Stimulated activated naive CD8-positive, alpha-beta T cell treated with anti-CD3 and anti-CD28 coated beads, Interleukin-15, Interleukin-2, amounts not matched to agents 100 U/mL and 50 U/mL, for 24 hours (primary cell): Measurements from ENCODE around the gene LARGE1.

ENCODE experiments used
- ATAC-seq: fragments of 150-1000 bp; cut with Tn5 transposase; one replicate; pipeline ENCODE4 v1.10.0; 2021
- DNase-seq: peaks from one replicate; pipeline ENCODE4 v3.0.0; 2021

Gene LARGE1

DNA sequence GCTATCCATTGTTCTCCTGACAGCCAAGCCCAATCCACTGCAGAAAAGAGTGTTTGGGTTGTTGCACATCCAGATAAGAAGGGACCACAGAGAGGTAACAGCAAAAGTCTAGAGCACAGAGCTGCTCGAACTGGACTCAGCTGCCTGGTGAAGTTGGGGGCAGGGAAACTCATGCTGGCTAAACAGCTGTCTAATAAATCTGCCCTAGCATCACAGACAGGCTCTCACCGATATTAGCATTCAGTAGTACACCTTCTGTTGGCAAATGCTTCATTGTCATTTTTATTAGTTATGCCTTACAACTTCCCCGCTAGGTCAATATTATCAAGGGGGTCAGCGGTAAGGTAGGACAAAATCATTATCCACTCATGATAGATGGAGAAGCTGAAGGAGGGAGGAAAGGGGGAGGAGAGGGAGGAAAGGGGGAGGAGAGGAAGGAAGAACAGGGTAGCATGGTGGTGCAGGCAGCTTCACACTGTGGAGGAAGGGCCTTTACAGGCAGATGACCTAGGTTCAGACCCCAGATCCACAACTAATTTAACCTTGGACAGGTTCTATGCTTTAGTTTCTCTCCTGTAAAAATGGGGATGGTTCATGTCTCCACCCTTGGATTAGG is 102.7 kb downstream of the LARGE1 start:
- no peak for ATAC-seq

DNA sequence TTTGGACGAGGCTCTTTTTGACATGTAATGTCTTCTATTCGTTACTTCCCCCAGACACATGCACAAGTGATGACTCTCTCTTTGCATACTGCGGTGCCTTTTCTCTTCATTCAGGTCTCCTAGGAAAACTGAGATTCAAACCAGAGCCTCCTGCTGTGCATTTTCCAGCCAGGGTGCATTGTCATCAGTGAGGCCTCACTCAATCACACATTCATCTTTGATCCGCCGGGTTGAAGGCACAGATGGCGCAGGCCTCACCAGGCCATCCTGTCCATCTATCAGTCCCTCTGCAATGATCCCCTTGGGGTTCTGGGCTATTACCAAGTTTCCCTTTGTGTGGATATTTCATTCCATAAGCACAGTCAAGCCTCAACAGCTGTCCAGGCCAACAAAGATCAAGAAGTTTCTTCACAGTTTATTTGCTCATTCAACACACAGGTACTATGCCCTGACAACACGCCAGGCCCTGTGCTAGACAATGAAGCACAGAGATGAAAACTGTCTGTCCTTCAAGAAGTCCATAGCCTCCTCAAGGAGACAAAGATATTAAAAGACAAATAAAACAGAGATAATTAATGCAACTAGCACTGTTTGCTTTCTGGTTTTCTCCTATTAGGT is 107.8 kb downstream of the LARGE1 start:
- no peak for DNase-seq
- ATAC-seq = no peak

More for the DNA sequence above, 102.7 kb downstream of the LARGE1 start:
- DNase-seq = no peak

DNA sequence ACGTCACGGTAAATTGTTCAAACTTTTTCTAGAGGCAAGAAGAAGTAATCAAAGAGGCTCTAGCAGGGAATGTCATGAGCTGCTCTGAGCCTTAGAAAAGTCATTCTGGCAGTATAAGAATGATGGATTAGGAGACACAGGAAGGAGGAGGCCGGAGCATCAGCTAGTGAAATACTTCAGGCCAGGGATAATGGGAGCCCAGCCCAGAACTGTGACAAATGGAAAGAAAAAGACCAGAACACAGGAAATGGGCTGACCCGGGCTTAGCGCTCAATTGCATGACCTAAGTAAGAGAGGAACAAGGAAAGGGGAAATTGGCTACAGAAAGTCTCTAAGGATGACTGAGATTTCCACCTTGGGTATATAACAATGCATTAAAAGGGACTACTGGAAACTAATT is 108.6 kb downstream of the LARGE1 start:
- DNase-seq = no peak
- no peak for ATAC-seq

DNA sequence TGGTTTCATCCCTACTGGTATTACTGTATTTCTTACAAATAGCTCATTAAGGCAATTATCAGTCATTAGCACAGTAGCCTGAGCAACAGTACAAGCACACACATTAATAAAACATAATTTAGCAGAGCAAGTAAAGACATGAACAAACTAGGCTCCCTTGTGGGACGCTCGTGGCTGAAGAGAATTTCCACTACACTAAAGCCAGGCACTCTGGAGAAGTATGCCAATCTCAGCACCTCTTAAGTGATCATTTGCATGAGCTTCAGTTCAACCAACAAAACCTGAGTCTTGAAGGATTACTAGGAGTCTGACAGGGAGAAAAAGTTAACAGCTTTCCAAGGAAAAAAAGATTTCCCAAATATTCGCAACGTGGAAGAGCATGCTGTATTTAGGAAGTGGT is 109.1 kb downstream of the LARGE1 start:
- DNase-seq (no peak), ATAC-seq (no peak)

DNA sequence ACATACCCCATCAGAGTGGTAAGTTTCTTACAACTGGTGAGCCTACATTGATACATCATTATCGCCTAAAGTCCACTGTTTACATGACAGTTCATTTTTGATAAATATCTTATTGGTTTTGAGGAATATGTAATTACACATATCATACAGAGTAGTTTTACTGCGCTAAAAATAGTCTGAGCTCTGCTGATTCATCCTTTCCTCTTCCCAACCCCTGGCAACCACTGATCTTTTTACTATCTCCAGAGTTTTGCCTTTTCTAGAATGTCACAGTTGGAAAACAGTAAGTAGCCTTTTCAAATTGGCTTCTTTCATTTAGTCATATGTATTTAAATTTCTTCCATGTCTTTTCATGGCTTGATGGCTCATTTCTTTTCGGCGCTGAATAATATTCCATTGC is 112.8 kb downstream of the LARGE1 start:
- no peak for ATAC-seq
- no peak for DNase-seq

DNA sequence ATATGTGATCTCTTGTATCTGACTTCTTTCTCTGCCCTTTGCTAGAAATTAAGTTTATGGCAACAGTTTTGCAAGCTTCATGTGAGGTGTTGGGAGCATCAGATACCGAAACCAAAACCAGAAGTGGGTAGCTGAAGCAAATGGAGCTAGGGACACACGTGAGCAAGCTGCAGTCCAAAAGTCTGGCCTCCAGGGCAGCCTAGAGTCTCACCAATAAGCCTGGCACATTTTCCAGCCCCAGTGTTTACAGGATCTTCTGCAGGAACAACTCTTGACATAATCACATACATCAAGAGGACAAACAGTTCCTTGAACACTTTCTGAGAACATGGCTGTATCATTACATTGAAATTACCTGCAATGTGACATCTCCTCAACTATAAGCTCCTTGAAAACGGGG is 114.1 kb downstream of the LARGE1 start:
- DNase-seq = no peak

DNA sequence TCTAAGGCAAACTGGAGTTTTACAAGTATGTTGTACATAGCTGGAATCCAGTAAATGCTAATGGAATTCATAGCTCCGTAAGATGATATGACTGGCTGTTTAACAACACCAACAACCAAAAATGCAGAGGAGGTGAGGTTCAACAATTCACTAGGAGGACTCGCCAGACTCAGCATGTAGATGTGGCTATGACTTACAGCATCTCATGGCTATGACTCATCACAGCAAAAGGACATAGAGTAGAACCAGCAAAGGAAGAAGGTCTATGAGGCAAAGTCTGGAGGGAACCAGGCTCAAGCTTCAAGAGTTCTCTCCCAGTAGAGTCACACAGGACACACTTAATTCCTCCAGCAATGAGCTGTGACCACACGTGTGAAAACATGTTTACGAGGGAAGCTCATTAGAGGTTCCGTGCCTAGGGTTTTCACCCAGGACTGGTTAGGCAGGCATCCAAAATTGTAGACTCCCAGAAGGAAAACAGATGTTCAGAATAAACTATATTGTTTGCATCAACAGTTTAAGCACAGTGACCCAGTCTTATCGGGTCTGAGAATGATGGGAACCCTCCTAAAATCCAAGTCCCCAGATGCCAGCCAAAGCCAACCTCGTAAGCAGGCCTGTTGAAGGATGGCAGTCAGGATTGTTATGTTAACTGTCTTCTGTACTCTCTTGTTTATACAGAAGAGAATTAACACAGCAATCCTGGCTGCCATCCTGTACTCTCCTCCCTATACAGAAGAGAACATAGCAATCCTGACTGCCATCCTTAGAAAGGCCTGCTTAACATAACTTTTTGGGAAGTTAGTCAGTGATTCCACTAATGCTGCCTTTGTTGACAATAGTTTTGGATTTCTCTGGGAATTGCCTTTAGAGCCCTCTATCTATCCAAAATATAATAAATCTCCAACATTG is 116.6 kb downstream of the LARGE1 start:
- no peak for DNase-seq
- ATAC-seq = no peak

More for the DNA sequence above, 114.1 kb downstream of the LARGE1 start:
- ATAC-seq = no peak

DNA sequence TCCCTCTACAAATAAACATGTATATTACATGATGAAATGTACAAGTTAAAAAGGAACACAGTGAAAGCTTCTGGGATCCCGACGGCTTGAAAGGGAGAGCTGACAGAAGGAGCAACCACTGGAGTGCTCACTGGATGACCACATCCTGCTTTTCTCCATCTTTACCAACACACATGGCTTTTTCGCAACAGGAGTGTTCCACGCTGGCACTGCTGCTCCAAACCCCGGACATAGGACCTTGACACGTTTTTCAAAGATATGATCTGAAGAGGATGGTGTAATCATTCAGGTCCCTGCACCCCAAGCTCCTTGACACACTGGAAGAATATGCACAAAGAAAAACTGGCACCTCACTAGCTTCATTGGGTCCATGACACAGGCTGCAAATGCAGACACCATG is 121.9 kb downstream of the LARGE1 start:
- ATAC-seq = no peak

DNA sequence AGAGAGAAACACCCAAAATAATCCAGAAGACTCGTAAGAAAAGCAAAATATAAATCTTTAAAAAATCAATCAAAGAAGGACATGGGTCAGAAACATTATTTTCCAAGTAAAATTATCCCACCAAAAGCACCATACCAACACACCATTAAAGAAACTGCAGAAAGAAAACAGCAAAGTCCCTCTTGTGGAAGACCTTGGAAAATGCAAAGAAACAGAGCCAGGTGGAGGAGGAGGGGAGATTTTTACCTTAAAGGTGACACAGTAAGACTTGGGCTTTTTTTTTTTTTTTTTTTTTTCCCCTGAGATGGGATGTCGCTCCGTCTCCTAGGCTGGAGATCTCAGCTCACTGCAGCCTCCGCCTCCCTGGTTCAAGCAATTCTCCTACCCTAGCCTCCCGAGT is 123.8 kb downstream of the LARGE1 start:
- no peak for DNase-seq
- ATAC-seq = no peak

More for the DNA sequence above, 121.9 kb downstream of the LARGE1 start:
- DNase-seq = no peak

DNA sequence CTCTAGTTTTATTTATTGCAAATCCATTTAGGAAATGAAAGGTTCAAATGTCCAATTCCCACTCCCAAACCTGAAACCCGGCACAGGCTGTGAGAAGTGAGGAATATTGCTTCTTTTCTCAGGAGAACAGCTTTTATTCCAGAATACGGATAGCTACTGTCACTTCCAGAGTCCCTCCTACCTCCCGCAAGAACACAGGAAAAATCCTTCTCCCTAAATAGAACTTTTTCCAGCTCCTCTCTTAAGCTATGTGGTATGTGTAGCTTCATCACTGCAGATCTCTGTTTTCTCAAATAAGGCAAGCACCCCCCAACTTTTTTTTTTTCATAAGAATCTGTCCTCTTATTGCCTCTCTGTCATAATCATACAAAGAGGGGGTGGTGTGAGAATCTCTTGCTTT is 126.8 kb downstream of the LARGE1 start:
- no peak for DNase-seq
- ATAC-seq = no peak

DNA sequence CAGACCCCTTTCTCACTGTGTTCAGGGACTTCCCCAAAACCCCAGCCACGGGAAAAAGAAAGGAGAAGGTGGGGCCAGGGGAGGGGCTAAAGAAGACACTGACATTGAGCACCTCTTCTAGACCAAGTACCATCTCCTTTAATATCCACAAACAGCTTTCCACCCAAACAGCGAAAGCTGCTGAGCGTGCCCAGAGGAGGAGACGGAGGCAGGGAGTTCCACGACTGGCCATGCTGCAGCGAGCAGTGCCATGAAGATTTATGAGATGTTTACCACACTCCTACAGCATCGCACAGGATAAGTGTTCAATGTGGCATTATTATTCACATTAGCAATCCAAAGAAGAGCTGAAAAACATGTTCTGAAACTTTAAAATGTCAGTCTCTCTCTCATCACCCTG is 127.4 kb downstream of the LARGE1 start:
- DNase-seq (no peak), ATAC-seq (no peak)

DNA sequence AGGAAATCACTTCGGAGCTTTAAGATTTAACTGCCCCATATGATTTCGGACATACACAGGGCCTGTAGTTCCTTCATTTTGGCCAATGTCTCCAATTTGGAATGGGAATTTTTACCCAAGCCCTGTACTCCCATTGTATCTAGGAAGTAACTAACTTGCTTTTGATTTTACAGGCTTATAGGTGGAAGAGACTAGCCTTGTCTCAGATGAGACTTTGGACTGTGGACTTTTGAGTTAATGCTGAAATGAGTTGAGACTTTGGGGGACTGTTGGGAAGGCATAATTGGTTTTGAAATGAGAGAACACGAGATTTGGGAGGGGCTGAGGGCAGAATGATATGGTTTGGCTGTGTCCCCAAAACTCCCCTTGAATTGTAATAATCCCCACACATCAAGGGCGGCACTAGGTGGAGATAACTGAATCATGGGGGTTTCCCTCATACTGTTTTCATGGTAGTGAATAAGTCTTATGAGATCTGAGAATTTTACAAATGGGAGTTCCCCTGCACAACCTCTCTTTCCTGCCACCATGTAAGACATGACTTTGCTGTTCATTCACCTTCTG is 130.5 kb downstream of the LARGE1 start:
- DNase-seq = no peak
- ATAC-seq = peak; percentile 57

DNA sequence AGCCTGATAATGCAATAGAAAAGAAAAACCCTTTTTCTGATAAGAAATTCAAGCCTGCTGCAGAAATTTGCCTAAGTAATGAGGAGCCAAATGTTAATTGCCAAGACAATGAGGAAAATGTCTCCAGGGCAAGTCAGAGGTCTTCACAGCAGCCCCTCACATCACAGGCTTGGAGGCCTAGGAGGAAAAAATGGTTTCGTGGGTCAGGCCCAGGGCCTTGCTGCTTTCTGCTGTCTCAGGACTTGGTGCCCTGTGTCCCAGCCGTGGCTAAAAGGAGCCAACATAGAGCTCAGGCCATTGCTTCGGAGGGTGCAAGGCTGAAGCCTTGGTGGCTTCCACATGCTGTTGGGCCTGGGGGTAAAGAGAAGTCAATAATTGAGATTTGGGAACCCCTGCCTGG is 131.3 kb downstream of the LARGE1 start:
- ATAC-seq (no peak), DNase-seq (no peak)

DNA sequence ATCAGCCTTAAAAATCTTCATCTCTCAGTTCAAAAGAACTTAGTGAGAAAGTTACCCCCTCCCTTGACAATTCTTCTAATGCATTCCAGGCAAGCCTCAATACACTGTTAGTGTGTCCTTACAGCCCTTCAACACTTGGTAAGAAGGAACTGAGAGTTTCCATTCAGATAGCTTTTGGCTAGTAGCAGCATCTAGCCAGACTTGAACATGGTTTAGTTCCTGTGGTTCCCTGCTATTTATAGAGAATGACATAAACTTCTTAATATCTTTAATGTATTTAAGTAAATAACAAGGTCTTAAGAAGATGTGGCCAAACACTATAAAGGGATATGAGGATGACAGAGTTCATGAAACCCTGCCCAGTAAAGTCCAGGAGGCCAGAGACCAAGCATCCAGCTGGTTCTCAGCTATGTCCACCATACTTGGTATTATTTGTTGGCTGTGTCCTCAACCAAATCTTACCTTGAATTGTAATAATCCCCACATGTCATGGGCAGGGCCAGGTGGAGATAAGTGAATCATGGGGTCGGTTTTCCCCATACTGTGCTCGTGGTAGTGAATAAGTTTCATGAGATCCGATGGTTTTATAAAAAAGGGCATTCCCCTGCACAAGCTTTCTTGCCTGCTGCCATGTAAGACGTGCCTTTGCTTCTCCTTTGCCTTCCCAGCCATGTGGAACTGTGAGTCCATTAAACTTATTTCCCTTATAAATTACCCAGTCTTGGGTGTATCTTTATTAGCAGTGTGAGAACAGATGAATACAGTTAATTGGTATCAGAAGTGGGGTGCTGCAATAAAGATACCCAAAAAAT is 132.4 kb downstream of the LARGE1 start:
- DNase-seq (no peak), ATAC-seq (no peak)

DNA sequence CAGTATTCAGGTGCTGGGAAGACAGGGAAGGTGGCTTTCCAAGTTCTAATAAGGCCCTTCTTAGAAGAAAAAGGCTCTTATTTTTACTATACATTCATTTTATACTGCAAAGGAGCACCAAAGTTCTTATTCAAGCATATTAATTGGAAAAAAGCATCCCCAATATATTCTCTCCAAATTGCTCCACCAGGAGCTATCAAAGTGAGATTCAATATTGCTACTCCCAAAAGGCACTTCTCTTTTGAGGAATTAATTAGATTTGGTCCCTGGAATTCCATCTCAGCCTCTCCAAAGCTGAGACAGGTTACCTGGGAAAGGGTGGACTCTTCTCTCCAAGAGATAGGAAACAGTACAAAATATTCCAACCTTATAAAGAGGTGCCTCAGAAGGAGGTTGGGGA is 134.1 kb downstream of the LARGE1 start:
- DNase-seq (no peak), ATAC-seq (no peak)

DNA sequence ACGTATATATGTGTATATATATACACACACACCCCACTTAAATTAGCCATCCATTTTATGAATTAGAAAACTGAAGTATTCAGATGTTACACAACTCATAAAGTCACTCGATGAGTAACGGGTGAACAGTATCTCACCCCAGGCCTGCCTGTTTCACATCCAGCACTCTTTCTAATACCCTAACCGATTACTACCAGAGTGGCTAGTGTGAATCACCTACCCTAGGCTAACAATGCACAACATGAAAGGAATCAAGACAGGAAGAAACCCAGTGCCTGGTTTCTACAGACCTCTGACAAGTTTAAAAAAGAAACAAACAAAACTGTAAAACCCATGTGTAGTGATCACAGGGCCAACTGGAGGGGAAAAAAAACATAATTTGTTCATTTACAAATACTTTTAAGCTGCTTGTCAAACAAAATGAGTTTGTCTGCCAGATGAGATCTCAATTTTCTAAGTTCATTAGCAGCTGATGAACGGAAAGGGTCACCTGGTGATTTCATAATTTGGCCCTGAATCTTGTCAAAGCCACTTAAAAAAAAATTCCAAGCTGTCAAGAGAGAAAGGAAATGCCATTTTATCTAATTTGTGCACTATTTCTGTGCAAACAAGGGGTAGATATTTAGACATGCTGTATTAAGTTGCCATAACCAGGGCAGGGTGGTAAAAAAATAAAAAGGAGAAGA is 134.8 kb downstream of the LARGE1 start:
- DNase-seq (no peak), ATAC-seq (no peak)

DNA sequence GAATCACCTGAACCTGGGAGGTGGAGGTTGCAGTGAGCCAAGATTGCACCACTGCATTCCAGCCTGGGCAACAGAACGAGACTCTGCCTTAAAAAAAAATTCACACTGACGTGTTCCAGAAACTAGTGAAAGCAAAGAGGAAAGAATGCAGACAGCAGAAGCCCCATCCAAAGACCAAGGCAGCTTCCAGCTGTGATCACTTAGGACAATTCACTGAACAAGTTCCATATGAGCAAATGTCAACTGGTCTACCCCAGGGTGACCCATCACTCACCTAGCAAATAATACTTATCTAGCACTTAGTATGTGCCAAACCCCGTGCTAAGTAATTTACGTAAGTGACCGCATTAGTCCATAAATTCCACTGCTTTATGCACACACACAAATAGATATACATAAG is 138.9 kb downstream of the LARGE1 start:
- no peak for ATAC-seq
- DNase-seq = no peak

DNA sequence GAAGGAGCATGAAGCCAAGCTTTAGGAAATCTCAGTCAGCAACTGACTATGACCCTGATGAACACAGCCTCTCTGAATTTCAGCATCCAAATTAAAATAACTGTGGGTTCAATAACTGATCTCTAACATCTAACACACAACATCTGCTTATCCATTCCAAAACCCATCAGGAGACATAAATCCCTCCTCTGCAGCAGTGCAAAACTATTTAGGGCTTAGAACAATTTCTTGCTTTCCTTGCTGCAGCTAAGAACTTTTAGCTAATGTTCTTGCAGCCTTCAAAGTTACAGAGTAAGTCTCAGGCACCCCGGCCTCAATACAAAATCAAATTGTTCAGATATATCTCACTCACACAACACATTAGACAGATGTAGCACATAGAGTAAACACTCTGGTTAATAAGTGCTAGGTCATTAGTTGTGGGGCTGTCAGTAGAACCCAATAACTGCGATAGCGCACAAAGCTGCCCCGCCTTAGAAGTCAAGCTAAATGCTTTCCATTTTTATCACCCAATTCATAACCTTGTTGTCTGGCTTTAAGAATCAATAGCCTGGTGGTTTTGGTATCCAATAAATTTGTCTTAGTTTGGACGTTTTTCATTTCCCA is 139.6 kb downstream of the LARGE1 start:
- ATAC-seq (no peak), DNase-seq (no peak)

DNA sequence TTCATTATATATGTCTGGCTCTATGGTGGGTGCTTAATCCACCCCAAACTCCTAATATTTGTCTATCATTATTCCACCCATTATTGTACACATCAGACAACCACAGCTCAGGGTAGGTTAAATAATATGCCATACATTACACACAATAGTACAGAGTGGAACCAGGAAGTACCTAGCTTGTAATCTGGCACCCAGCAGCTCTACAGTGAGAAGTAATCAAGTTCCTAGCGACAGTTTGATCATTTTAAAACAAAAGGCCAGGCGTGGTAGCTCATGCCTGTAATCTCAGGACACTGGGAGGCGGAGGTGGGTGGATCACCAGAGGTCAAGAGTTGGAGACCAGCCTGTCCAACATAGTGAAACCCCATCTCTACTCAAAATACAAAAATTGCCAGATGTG is 141.0 kb downstream of the LARGE1 start:
- DNase-seq = no peak
- ATAC-seq = no peak

DNA sequence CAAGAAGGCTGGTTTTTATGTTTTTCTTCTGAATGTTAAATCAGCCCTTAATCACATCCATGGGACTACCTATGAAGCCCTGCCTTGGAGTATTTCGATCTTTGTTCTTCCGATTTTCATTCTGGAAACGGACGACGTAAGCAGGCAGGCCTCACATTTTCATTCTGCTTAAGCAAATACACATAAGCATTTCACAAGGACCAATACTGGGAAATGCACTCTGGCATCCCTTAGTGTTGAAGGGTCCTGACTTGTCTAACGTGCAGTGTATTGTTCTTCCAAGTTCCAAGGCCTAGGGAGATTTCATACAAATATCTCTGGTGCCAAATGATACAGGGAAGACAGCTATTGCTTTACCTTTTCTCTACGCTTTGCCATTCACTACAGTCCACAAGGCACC is 143.8 kb downstream of the LARGE1 start:
- ATAC-seq (no peak), DNase-seq (no peak)

DNA sequence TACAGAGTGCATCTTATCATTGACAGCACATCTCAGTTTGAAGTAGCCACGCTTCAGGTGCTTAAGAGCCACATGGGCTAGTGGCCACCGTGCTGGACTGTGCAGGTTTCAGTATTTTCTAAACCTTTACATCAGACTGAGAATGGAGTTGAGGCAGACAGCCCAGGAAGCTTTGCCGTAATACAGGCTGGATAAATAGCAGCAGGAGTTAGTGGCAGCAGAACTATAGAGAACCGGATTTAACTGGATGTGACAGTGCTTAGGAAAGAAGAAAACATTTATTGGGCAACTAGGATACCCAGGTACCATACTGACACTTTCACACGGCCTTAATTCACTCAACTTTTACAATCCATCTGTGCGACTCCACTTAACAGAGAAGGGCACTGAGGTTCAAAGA is 145.5 kb downstream of the LARGE1 start:
- no peak for ATAC-seq
- no peak for DNase-seq
